Limb (tissue), 2 donors: ENCODE data around the gene CARMIL1.

Source experiments
- DNase-seq, 2 donors: peaks; one replicate each; pipeline ENCODE4 v3.0.0-alpha.2; 2016; ENCODE audit errors: extremely low spot score in 2 of 2

Gene CARMIL1

DNA sequence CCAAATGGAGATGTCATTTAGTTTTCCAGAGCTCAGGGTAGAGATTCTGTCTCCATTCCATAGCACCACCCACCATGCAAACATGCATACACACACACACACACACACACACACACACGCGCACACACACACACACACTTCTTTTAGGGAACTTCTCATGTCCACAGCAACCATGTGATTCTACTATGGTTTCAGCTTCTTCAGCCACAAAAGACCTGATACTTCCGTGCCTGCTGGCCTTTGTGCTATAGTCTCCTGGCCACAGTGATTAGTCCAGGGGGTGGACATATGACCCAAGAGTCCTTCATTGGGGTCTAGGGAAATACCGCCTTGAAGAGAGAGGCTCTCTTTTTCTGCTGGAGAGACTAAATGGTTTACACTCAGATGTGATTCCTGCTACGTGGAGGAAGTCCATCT is 53.5 kb downstream of the CARMIL1 start:
- DNase-seq = no peak

DNA sequence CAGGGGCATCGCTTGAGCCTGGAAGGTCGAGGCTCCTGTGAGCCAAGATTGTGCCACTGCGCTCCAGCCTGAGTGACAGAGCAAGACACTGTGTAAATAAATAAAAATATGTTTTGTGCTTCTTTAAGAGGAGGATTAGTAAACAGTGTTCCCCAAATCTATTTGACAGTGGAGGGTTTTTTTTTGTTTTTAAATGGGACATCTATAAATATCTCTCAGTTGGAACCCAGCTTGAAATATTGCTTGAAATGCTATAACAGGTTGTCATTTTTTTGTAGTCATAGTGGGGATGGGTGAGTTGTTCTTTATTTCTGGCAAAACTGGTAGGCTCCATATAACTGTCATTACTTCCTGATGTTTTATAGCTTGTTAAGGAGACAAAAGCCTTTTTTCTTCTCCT is 54.3 kb downstream of the CARMIL1 start:
- no peak for DNase-seq

- no peak for DNase-seq
Measured at GRCh38 chr6:25334793-25335192, 55.6 kb downstream of the CARMIL1 start.

GRCh38 chr6:25336996-25337395 is 57.8 kb downstream of the CARMIL1 start:
- DNase-seq = no peak

DNA sequence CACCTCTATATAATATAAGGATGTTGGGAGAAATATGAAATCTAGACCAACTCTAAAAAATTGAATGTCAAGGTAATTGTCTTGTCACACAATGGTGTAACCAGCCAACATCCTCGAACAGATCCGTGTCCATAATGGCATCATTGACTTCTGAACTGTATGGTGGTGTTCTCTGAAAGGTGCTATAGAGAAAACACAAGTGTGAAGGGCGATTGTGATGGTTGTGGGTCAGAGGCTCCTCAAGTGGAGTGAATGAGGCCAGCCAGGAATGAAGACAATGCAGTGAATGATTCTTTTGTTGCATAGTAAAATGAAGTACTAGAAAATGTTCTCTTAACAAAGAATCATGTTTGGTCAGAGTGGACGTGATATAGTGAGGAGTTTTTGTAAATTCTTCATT is 58.3 kb downstream of the CARMIL1 start:
- no peak for DNase-seq

DNA sequence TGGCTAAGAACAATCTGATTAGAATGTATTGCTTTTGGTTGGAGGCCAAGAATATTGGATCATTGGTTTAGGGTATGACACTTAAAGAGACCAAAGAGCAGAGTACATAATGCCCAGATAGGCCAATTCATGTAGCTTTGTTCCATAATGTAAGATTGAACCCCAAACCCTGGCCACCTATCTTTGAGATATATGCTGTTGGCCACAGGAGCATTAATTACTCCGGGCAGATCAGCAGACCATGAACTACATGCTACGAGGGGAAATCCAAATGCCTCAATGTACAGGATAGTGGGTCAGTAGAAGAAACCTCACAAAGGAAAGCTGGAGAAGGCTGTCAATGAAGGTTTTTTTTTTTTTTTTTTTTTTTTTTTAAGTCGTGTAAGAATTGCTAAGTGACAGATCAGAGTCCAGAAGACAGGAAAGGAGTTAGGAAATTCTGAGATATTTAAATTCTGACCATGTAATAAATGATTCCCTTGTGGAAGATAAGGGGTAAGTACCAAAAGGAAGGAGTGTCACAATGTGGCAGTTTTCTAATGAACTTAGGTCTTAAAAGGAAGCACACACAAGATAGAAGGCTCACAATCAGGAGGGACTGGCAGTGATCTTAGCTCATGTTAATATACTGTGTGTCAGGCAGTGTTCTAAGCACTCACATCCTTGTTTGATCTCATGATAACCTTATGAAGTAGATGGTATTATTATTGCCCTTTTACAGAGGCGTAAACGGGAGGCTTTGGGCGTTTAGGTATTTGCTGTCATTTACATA is 61.4 kb downstream of the CARMIL1 start:
- DNase-seq = no peak

DNA sequence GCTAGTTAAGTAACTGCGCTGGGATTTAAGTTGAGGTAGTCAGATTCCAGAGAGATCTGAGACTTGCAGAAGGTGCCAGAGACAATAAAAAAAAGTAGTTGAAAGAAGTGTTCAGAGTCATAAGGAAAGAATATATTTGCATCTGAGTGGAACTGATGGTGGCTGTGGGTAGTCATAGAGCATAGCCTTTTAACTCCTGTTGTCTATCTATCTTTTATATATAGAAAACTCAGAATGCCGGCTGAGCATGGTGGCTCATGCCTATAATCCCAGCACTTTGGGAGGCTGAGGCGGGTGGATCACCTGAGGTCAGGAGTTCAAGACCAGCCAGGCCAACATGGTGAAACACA is 62.0 kb downstream of the CARMIL1 start:
- DNase-seq = no peak

GRCh38 chr6:25341923-25342619 is 62.9 kb downstream of the CARMIL1 start:
- DNase-seq = no peak

- no peak for DNase-seq
Measured at GRCh38 chr6:25342802-25343201, 63.6 kb downstream of the CARMIL1 start.

DNA sequence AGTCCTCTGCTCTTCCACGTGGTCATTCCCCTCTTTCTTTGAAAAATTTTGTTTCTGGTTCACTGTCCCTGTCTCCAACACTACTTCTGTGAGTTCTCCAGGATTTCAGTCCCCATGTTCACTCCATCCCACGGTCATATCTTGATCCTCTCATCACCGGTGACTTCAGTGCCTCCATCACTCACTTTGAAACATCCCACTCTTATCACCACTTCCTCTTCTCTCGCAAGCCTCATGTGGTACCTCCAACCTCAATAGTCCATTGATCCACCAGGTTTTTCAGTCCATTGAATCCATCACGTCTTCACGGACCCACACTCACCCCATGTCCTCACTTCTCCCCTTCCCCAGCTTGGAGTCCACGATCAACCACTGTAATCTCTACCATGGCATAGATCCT is 64.8 kb downstream of the CARMIL1 start:
- no peak for DNase-seq

GRCh38 chr6:25344827-25345226 is 65.7 kb downstream of the CARMIL1 start:
- no peak for DNase-seq

GRCh38 chr6:25346064-25346463 is 66.9 kb downstream of the CARMIL1 start:
- no peak for DNase-seq

GRCh38 chr6:25350573-25350972 is 71.4 kb downstream of the CARMIL1 start:
- DNase-seq = no peak

DNA sequence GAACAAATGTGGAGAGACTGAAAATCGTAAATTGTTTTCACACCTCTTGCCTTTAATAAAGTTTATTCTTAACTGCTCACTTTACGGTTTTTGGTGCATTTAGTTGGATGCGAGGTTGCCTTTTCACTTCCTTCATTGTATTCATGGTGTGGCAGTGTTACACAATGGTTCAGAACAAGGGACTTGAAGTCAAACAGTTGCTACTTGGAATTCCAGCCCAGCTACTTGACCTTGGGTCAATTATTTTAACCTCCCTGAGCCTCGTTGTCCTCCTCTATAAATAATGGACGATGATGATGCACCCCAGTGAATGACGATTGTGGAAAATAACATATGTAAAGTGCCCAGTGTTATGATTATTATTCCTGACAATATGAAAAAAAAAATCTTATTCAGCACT is 72.3 kb downstream of the CARMIL1 start:
- no peak for DNase-seq

DNA sequence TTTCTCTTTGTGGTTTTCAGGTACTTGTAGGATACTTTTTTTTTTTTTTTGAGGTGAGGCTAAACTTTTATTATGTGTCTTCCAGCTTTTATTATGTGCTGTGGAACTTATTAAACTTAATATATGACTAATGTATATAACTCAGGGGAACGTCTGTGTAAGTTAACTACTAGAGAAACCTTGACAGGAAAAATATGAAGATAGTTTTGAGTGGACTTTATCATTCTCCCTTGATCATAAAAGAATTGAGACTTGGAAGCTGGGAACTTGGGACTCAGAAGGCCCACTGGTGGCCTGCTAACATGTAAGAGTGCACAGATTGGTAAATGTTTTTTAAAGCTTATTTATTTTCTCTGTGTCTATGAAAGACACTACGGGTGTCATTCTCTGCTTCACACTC is 73.1 kb downstream of the CARMIL1 start:
- DNase-seq = no peak

DNA sequence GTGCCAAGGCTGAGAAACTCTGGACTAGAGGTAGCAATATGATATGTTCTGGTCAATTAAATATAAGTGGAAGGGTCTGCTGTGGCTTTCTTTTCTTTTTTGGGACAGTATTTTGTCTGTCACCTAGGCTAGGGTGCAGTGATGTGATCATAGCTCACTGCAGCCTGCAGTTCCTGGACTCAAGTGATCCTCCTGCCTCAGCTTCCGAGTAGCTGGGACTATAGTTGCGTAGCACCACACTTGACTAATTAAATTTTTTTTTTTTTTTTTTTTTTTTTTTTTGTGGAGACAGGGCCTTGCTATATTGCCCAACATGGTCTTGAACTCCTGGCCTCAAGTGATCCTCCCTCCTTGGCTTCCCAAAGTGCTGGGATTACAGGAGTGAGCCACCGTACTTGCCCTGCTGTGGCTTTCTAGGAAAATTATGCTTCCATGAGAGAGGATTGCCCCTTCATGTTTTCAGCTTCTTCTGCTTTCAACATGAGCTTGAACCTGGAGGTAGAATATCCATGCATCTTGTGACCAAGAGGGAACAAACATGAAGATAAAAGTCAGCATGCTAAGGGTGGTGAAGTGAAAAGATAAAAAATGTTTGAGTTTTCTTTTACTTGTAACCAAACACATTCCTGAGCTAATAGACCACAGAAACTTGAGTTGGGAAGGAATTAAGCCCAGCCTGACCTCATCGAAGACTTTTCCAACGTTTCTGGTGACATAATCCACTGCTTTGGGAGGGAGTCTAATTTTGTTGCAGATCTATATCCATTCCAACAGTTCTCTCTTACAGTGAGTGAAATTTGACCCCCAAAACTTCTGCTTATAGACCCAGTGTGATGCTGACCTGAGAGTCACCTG is 75.1 kb downstream of the CARMIL1 start:
- DNase-seq = no peak

GRCh38 chr6:25359191-25359861 is 80.2 kb downstream of the CARMIL1 start:
- DNase-seq = no peak

- DNase-seq = no peak
Measured at GRCh38 chr6:25359891-25360290, 80.7 kb downstream of the CARMIL1 start.

DNA sequence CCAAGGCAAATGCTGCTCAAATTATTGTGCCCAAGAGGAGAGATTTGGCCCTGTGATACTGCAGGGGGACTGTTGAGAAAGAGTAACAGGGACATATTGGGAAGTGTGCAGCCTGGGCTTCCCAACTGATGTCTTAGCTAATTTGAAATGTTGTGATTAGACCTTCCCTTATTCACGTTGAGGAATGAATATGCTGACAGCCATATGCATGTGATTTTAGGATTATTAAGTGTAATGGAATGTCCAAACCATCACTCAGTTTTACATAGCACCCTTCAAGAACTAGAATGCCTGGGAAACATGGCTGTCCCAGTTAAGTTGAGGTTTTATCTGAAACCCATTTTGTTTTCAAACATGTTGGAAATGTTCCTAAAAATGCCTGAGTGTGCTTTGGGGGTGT is 81.4 kb downstream of the CARMIL1 start:
- DNase-seq = no peak

DNA sequence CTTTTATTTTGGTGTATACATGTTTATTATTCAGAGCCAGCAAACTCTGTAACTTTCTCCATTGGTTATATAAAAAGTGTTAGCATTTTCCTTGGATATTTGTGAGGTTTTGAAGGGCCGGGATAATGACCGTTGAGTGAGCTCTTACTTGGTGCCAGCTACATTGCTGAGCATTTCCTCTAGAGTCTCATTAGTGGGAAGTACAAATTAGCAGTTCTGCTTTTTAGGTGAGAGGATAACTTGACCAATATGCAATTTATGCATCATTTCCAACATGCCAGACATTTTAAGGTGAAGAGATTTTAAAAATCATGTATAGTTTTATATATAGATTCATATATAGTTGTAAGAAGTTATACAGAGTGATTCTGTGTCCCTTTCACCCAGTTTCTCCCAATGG is 84.3 kb downstream of the CARMIL1 start:
- no peak for DNase-seq

DNA sequence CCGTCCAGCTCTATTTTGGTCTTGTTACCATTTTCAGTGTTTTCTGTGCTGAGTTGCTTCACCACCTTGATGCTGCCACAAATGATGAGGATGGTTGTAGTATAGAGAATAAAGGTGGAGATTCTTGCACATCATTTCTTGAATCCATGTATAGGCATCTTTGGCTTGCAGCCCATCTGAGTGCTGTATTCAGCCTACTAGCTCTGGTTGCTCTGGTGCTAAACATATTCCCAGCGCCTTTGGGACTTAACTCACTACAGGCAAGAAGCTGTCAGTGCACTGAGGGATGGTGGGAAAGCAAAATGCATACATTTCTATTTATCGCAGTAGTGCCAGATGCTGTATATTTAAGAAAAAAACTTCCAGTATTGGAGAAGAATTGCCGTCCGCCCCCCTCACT is 86.0 kb downstream of the CARMIL1 start:
- no peak for DNase-seq
